NCI-H2171 (cell line): ENCODE measurements around the gene USP21.

ENCODE experiments used
- DNase-seq: peaks from one replicate; lab custom pipeline; 2025; lab: John Stamatoyannopoulos, UW

The USP21 gene

DNA sequence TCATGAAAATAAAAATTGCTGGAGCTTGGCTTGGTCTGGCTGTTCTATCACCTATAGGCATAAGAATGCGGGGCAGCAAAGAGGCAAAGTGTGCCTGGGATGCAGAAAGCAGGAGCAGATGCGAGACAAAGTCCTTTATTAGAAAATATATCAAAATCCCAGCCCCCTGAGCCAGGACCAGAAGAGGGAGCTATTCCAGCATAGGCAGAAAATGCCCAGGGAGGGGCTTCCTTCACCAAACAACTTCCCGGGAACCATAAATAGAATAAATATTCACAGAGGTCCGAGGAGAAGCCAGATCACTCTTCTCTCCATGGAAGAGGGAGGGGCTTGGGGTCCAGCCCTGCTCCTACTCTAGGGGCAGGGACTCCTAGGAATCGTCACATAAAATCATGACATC lies 11.9 kb downstream of the USP21 start:
- no peak for DNase-seq

DNA sequence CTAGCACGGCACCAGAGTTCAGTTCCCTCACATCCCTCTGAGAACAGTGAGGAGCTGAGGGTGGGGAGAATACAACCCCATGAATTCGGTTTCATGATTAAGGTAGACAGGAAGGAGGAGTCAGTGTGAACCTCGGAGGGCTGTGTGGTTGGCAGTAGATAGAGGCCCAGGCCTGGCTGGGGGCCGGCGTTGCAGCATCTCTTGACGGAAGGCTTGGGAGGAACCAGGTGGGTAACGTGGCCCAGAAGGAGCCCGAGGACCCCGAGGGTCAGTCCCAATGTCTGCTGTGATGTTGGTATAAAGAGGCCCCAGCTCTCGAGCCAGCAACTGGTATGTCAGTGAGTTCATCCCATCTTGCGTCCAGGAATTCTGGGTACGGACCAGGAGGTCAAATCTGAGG lies 12.4 kb downstream of the USP21 start:
- no peak for DNase-seq

DNA sequence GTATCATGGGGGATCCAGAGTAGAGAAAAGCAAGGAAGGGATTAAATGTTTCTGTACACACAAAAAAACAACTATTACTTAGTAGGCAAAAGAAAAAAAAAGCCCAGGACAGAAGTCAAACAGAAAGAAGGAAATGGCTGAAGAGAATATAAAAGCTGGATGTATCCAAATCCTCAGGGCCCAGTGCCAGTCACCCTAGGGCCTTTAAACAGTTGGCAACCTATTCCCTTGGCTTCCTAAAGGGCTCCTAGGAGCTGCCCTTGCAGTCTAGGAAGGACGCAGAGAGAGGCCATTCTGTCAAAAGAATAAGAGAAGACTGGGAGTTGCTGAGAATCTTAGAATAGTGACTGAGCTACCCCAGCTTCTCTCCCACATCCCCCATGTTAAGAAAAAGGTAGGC lies 13.0 kb downstream of the USP21 start:
- DNase-seq: no peak

DNA sequence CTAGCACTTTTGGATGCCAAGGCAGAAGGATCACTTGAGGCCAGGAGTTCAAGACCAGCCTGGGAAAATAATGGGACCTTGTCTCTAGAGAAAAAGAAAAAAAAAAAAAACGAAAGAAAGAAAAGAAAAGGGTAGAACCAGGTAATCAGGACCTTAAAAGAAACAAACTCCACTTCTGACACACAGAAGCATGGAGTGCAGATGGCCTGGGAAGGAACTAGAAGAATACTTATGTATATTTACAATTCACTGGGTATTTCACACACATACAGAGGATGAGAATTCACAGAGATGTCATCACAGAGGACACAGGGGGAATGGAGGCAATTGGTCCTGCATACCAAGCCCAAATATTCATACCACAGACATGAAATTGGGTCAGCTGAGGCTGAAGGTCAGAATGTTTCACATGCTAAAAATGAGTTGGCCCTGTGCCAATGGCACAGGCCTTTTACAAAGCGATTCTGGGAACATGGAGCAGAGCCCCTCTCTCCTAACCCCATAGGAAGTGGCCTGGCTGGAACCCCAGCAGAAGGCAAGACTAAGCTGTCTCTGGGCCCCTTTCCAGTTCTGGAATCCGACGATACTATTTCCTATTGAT lies 13.6 kb downstream of the USP21 start:
- DNase-seq: no peak

DNA sequence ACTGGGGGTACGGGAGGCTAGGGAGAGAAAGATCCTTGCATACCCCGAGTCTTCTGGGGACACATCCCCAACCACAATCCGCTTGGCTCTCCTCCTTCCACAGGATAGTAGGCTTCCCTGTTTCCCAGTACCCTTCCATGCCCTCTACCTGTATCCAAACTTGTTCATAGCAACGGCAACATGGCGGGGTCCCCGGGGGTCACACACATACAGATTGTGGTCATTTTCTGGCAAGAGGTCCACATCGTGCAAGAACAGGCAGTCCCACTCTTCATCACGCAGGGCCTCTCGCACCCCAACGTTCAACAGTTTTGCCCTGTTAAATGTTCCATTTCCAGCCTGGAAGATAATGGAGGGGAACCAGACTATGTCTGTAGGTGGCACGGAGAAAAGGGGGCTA lies 14.4 kb downstream of the USP21 start:
- no peak for DNase-seq

DNA sequence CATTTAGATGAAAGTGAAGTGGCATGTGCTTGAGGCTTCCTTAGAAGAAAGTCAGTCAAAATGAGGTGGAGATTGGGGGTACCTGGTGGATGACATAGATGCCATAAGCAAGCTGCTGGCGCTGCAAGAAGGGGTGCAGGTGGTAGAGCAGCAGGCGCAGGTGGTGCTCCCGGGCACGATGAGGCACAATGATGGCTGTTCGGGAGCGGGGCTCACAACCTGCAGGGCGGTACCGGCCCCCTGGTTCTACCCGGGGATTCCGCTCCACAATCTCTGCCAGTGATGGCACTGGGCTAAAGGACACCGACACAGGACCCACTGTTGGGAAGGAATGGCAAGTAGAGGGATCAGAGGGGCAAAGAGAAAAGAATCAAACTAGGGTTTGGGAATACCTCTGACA lies 15.6 kb downstream of the USP21 start:
- DNase-seq: no peak

DNA sequence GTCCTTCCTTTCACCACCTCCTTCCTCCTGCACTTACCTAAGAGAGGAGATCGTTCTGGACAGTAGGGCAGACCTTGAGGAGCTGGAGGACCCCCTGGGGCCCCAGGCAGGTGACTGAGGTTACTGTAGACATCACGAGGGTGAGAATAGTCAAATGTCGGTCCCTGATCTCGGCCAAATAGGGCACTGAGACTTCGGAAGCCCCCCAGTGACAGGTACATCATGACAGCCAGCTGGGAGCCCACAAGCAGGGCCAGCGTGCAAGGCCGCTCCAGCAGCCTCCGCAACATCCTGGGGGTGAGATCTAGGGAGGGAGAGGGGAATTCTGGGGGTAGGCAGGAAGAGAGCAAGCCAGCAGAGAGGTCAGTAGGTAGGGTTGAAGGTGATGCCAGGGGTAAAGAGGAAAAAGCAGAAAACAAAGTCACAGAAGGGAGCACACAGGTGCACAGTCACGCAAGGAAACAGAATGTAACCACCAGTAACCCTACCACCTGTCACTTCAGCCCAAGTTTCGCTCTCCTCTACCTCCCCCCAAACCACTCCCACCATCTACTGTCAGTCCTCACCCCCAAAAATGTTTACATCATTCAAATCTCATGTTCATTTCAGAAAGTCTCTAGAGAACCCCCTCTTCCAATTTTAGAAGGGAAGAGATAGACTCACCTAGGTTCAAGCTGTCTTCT lies 16.6 kb downstream of the USP21 start:
- no peak for DNase-seq

DNA sequence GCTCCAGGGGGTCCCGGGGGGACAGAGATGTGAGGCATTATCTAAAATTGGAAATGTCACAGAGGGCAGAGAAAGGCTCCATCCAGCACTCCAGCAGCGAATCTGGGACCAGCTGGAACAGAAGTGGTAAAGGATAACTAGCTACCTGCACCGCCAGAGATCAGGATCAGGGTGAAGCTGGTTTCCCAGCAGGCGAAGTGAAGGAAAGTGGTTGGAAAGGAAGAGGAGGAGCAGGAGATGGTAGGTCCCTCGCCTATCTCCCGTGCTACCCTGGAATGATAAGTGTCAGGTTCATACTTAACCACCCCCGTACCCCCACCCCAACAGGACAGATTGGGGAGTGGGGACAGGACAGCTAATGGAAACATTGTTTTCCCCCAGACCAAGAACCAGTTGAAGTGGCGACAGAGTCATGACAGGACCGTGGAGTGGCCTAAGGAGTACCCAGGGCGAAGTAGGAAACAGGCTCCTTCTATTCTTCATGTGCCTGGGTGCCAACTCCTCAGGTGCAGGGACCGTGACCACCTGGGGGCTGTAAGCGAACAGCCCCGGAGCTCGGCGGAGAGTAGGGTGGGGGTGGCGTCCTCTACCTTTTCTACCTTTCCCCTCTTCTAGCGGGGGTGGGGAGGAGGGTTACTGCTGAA lies 17.3 kb downstream of the USP21 start:
- DNase-seq: no peak

DNA sequence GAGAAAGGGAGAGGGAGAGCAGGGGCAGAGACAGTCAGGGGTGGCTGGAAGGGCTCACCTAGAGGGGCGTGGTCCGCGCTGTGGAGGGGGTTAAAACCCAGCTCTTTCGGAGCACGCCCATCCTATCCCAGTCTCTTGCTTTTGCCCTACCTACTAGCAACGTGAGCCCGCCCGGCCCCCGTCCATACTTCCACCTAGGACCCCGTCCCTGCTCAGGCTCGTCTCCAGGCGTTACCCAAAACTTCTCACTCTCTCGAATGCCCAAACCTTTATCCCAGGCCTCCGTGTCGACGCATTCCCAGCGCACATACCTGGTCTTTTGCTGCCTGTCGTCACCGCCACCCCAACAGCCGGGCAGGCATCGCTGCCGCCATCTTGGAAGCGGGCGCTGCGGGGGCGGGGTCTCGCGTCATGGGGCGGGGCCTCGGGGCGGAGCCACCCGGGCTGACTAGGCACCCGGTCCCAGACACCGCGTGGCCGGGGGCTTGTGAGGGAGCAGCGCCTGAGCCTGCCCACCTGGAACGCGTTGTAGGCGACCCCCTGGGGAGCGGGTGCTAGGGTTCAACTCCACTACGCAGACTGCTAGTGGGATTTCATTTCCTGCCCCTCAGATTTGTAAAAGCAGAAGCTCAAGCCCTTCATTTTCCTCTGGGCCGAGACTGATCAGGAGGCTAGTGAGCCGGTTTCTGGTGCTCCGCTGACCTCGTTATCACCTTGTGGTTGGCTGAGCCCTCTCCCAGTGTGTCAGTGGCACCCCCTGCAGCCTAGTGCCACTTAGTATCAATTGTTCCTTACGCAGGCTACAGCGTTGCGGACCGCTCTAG lies 18.0 kb downstream of the USP21 start, which contains the start of gene B4GALT3:
B4GALT3 (minus strand) TSS at position 396 of the 824 bp plus-strand sequence. CDS start 1,447 bp downstream, outside the sequence.
- DNase-seq: peak; percentile 88

DNA sequence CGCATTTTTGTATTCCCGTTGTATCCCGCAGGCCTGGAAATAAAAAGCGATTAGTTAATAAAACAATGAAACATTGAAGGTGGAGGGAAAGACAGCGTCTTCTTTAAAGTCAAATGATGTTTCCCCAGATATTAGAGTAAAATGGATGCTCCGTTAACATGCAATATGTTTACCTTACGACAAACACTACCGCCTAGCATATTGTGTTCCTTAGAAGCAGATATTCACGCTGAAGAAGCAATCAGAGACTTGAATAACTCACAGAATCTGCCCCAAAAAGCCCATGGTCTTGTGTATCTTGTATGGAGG lies 18.6 kb downstream of the USP21 start:
- DNase-seq: no peak

DNA sequence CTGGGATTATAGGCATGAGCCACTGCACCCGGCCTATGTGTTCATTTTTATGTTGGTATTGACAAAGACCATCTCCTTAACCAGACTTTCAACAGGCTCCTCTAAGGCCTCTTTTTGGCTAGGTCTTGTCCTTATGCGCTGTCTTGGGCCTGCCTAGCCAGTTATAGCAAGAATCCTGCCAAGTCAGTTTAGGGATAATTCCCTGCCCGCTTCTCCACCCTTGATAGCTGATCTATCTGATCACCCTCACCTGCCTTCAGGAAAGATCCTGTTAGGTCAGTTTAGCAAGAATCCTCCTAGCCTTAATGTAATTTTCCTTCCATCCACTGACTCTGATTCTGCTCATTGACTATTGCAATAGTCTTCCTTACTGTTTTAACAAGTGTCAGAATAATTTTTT lies 20.4 kb downstream of the USP21 start:
- no peak for DNase-seq

DNA sequence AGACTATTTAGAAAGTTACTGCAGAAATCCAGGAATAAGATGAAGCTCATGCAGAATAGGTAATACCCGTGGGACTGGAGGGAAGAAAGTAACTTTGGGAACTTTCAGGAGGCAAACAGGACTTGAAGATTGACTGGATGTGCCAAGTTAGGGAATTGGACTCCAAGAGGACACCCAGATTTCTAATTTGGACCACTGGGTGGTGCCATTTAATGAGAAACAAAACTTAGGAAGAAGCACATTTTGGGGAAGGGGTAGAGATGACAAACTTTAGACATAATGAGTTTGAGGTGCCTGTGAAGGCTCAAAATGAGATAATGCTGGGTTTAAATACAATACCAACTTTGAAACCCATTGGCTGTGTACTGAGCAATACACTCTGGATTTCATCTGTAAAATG lies 21.3 kb downstream of the USP21 start:
- no peak for DNase-seq

DNA sequence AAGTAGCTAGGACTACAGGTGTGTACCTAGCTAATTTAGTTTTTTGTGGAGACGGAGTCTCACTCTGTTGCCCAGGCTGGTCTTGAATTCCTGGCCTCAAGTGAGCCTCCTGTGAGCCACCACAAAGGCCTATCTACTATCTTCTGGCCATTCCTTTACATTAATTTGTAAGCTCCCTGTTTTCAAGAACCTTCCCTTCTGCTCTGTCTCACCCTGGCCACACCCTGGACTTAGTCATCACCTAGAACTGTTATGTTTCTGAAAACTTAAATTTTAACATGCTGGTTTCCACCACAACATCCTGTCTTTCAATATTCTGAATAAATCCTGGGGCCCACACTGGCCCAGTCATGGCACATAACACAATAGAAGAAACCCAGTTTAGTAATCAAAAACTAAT lies 22.9 kb downstream of the USP21 start:
- no peak for DNase-seq

DNA sequence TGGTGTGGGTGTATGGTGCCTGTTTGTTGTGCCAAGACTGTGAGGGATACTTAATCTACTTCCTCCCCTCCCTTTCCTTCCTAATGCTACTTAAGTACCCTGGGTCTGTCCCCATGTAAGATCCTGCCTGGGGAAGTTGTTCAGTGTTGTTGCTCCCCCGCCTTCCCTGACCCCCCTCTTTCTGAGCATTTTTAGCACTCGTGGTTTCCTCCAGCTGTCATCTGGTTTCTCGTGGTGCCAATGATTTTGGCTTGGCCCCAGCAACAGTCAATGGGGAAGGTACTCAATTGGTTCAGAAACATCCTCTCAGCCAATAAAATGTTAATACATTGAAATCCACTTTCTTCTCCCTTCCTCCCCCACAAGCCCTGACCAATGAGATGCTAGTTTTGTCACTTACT lies 26.0 kb downstream of the USP21 start:
- DNase-seq: peak; percentile 81

DNA sequence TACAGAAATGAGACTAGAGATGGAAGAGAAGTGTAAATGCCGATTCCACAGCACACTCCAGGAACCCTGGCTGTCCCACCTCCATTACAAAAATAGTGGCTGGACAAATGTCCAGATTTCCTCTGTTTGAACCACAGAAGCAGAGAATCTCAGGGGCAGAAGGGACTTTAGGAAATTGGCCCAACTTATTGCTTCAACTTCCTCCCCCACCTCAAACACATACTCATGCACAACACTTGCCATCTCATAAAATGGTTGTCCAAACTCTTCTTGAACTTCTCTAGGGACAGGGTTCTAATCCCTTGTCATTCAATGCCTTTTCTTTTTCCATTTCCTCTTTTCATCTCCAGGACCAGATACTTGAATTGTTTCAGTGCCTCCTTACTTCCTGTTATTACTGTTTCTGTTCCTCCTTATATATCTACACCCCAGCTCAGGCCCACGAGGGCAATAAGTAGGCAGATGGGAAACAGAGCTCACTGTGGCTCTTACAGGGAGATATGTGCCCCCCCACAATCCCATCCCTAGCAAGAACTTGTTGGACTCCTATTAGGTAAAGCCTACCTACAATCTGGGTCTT lies 26.5 kb downstream of the USP21 start:
- DNase-seq: no peak

DNA sequence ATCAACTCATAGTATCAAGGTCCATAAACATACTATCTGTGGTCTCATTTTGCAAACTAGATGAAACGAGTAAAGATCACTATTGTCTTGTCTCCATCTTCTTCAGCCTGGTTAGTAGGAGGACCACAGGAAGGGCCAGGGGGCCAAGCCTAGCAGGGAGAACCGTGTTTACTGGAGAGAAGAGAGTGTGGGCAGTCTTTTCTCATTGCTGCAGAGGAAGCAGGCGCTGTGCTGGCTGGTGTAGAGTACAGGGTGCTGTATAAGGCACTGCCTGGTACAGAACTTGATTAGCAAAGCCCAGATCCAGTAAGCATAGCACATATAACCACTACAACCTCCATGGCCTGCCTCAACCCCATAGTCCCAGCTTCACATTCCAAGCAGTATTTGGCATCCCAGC lies 28.0 kb downstream of the USP21 start:
- DNase-seq: no peak

DNA sequence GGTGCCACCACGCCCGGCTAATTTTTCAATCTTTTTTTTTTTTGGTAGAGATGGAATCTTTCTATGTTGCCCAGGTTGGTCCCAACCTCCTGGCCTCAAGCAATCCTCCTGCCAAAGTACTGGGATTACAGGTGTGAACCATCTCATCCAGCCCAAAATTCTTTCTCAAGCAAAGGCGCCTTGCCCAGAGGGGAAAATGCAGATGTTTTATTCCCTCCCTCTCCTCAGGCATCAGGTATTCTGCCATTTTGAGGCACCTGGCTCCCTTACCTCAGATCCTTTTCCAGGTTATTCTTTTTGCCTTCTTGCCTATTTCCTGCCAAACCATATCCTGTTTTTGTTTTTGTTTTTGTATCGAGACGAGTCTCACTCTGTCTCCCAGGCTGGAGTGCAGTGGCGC lies 29.1 kb downstream of the USP21 start:
- no peak for DNase-seq

DNA sequence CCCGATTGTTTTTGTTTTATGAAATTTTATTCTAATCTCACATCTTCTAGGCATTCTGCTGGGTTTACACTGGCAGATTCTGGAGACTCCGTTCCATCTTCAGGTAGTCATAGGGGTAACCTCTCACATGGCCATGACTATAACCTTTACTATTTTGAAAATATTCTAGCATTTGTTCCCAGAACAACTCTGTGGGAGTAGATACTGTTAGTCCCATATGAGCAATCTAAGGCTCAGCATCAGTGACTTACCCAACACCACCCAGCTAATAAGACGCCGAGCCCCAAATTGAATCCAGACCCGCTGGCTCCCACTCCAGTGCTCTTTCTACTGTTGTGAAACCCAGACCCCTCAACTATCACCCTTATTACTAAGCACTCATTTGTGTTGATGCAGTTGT lies 29.7 kb downstream of the USP21 start:
- DNase-seq: no peak

DNA sequence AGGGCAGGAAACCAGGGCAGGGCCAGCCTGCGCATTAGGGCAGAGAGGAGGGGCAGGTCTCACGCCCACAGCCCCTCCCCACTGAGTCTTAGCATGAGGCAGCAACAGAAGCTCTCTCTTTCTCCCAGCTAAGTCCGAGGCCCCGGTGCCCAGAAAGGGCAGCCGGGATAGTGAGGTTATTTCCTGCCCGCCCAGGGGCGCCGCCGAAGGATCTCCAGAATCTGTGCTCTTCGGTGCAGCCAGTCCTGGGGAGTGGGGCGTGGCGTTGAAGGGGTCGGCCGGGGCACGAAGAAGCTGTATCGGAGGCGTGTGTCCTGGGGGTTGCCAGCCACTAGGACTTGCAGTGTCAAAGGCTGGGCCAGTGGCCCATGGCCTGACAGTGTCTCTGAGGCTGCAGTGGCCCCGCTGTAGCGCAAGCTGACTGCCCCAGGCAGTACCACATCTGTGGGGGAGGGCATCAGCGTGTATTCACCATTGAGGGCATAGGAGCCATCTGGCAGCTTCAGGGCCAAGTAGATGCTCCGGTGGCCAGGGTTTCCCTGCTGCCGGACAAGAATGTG lies 31.7 kb downstream of the USP21 start:
- DNase-seq: no peak

DNA sequence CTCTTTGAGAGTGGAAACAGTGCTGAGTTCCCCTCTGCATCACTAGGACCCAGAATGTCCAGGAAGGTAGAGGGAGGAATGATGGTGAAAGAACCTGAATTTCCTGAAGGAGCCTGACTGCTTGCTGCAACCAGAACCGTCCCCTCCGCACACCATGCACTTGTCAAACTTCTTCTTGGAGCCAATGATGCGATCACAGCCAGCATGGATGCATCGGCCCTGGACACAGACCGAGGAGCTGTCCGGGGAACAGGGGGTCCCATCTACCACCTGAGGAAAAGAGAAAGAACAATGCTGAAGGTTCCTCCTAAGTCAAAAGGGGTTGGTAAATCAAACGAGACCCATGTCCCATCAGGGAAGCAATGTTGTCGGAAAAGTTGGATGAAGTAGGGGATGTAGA lies 32.7 kb downstream of the USP21 start:
- no peak for DNase-seq

DNA sequence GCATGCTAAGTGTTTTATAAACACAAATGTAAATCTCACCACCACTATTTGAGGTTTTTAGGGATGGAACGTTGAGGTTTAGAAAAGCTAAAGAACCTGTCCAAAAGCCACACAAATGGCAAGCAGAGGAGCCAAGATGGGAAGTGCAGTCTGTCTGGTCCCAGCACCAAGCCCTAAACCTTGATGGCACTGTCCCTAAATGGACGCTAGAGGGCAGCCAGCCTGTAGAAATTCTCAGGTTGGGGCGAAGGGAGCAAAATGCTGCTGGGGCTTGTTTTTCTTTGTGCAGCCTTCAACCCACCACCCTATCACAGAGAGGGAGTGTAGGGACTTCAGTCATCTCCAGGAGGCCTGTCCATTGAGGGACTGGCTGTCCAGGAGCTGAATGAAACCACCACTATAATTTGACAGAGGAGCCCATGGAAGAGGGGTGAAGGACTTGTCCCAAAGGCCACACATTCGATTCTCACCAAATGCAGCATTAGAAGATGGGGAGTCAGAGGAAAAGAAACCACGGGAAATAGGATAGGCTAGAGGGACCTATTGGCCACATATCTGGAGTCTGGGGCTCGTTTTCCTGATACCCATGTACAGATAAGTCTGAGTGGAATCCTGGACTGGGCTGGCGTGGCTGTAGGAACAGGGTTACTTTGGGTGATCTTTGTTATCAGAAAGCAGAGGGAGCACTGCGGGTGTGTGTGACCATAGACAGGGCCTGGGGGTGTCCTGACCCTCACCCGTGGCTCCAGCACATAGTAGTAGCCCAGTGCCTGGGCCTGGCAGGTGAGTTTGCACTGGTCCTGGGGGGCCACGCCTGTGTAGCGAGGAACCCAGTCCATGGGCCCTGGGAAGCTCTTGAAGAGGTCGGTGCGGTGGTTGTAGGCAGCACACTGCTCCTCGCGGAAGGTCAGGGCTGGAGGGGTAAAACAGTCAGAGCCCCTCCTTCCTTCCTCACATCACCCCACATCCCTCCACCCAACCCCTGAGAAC lies 33.5 kb downstream of the USP21 start:
- peak; percentile 41 for DNase-seq
